ENCODE data around the gene NSG1. TPM values are rescaled to one million over a fixed set of nuclear protein-coding genes. Genes with fewer than 3 reads are reported as not detected.

NSG1 gene
- total RNA-seq, 1 donor from 2014 or later = not detected

Other genes with a start within 250 kb of the NSG1 start
- gene OTOP1, start 160.2 kb upstream of the NSG1 start, total RNA-seq = not detected in 2 replicates
- gene TMEM128, start 138.9 kb upstream of the NSG1 start, total RNA-seq = 17.6 and 18.5 TPM in 2 replicates
- gene LYAR, start 96.9 kb upstream of the NSG1 start, total RNA-seq = 61.6 and 61.7 TPM in 2 replicates
- 6.7 and 8.3 TPM in 2 replicates for gene ZBTB49, start 96.9 kb upstream of the NSG1 start, total RNA-seq
- 26.9 and 30.8 TPM in 2 replicates for gene STX18, start 154.9 kb downstream of the NSG1 start, total RNA-seq

Data from activated T-helper 2 cell treated with anti-CD3 and anti-CD28 coated beads, Interferon-gamma antibody, Interleukin-2, Interleukin-4, amounts not matched to agents 10 μg/mL and 5 μg/mL and 100 μg/mL, durations not matched to agents 14 hours and 24 hours and 36 hours (primary cell).